Type B pancreatic cell (in vitro differentiated cells): Measurements from ENCODE around the gene PPARA. TPM values are rescaled to one million over a fixed set of nuclear protein-coding genes. Genes with fewer than 3 reads are reported as not detected.
"Not testable (repeated sequence)": the region's sequence is repeated elsewhere in the genome, so short reads cannot be mapped to it uniquely, and the experiment has no call there.

Experiments
- DNase-seq: peaks from one replicate; pipeline ENCODE4 v3.0.0; 2021; ENCODE audit warnings: mixed read lengths; ENCODE audit not compliant: unreplicated experiment; ENCODE audit errors: extremely low spot score
- H3K27ac Mint-ChIP-seq: 2 replicates; pipeline ENCODE4 v1.8.0; 2021; ENCODE audit warnings: mild to moderate bottlenecking, mixed read lengths
- H3K27me3 Mint-ChIP-seq: 2 replicates; pipeline ENCODE4 v1.8.0; 2021; ENCODE audit warnings: mixed read lengths
- H3K36me3 Mint-ChIP-seq: 2 replicates; pipeline ENCODE4 v1.8.0; 2021; ENCODE audit warnings: mixed read lengths
- H3K4me1 Mint-ChIP-seq: one replicate; pipeline ENCODE4 v1.8.0; 2021; ENCODE audit warnings: mixed read lengths; ENCODE audit not compliant: unreplicated experiment
- H3K4me3 Mint-ChIP-seq: 2 replicates; pipeline ENCODE4 v1.8.0; 2021; ENCODE audit warnings: mild to moderate bottlenecking, mixed read lengths
- H3K9me3 Mint-ChIP-seq: 2 replicates; pipeline ENCODE4 v1.8.0; 2021; ENCODE audit warnings: mixed read lengths
- CTCF ChIP-seq: fragments of 200-600 bp; sonication (generic); conservative IDR thresholded peaks from 2 replicates; pipeline ENCODE4 v1.5.0; 2021; ENCODE audit warnings: antibody characterized with exemption, mild to moderate bottlenecking
- total RNA-seq: library from RNA; stranded (reverse); gene quantifications from 2 replicates; pipeline ENCODE4 v1.2.1, GENCODE V29; 2021; ENCODE audit warnings: low replicate concordance

The PPARA gene
- total RNA-seq, 1 donor from 2014 or later, result 22.7 TPM

GRCh38 chr22:46138058-46138797, 12.1 kb upstream of the PPARA start:
- TF ChIP-seq CTCF, result no peak
- Mint-ChIP-seq H3K4me3 (no peak overlapping the region), H3K27ac (no peak overlapping the region), H3K9me3 (no peaks in the 10 kb centered on the region), H3K27me3 (no peaks in the 10 kb centered on the region), H3K36me3 (no peaks in the 10 kb centered on the region), H3K4me1 (peaks cover 3% of the 10 kb centered on the region)
- DNase-seq, result no peak

- H3K9me3 Mint-ChIP-seq, H3K4me1 Mint-ChIP-seq, H3K36me3 Mint-ChIP-seq, H3K27me3 Mint-ChIP-seq, DNase-seq, H3K4me3 Mint-ChIP-seq, H3K27ac Mint-ChIP-seq: not testable (repeated sequence)
These were observed 10.9 kb upstream of the PPARA start for GRCh38 chr22:46139417-46139816.

- Mint-ChIP-seq H3K4me1 (peaks cover 3% of the 10 kb centered on the region), H3K27me3 (peaks cover 5% of the 10 kb centered on the region), H3K4me3 (no peak overlapping the region), H3K27ac (no peak overlapping the region), H3K36me3 (no peaks in the 10 kb centered on the region), H3K9me3 (no peaks in the 10 kb centered on the region)
- TF ChIP-seq CTCF, result no peak
- no peak for DNase-seq
These were observed 10.4 kb upstream of the PPARA start for GRCh38 chr22:46139895-46140350.

GRCh38 chr22:46140989-46141928, 9.1 kb upstream of the PPARA start:
- Mint-ChIP-seq H3K4me1 (peaks cover 3% of the 10 kb centered on the region), H3K27me3 (peaks cover 12% of the 10 kb centered on the region), H3K27ac (no peak overlapping the region), H3K36me3 (no peaks in the 10 kb centered on the region), H3K9me3 (no peaks in the 10 kb centered on the region), H3K4me3 (no peak overlapping the region)
- DNase-seq, result no peak
- TF ChIP-seq CTCF, result no peak

GRCh38 chr22:46142548-46143490, 7.5 kb upstream of the PPARA start:
- no peaks in the 10 kb centered on the region for H3K9me3 Mint-ChIP-seq
- H3K4me3 Mint-ChIP-seq, result no peak overlapping the region

More at GRCh38 chr22:46142548-46143490, 7.5 kb upstream of the PPARA start:
- no peaks in the 10 kb centered on the region for H3K36me3 Mint-ChIP-seq
- peaks cover 21% of the 10 kb centered on the region for H3K27me3 Mint-ChIP-seq
- no peak for DNase-seq
- H3K4me1 Mint-ChIP-seq, result no peaks in the 10 kb centered on the region
- H3K27ac Mint-ChIP-seq, result no peak overlapping the region
- no peak for TF ChIP-seq CTCF
